ENCODE measurements around the gene CEP95.

DNA sequence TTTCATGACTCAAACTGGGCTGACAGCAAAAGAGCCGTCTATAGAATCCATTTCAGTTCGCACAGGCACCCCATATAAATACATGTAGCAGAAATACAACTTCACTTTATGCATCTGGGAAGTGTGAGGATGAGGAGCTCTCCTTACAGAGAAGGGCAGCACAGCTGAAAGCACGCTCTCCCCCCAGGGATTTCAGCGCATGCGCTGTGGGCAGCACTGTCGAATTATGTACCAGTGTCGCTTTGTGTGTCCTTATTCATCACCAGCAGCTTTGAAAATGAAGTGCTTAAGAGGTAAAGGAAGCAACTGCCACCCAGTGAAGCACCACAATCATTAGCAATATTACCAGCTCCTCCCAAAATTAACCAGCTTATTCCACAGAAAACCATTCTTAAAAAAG lies 39.9 kb downstream of the CEP95 start:
- TF ChIP-seq, protein P1, sequence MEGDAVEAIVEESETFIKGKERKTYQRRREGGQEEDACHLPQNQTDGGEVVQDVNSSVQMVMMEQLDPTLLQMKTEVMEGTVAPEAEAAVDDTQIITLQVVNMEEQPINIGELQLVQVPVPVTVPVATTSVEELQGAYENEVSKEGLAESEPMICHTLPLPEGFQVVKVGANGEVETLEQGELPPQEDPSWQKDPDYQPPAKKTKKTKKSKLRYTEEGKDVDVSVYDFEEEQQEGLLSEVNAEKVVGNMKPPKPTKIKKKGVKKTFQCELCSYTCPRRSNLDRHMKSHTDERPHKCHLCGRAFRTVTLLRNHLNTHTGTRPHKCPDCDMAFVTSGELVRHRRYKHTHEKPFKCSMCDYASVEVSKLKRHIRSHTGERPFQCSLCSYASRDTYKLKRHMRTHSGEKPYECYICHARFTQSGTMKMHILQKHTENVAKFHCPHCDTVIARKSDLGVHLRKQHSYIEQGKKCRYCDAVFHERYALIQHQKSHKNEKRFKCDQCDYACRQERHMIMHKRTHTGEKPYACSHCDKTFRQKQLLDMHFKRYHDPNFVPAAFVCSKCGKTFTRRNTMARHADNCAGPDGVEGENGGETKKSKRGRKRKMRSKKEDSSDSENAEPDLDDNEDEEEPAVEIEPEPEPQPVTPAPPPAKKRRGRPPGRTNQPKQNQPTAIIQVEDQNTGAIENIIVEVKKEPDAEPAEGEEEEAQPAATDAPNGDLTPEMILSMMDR (IDR thresholded peaks at IDR 0.05; ENCODE audit: low read depth, low read length): no peak
- no peak for TF ChIP-seq EZH2phosphoT487 (IDR thresholded peaks at IDR 0.05; ENCODE audit: low read depth)
